B cell (primary cell): ENCODE results near the gene GLIS2. TPM values are rescaled to one million over a fixed set of nuclear protein-coding genes. Genes with fewer than 3 reads are reported as not detected.

Experiments used
- ATAC-seq: fragments of 200-7000 bp; cut with Tn5 transposase; one replicate; pipeline ENCODE4 v1.10.0; 2021; ENCODE audit warnings: low read depth, mild to moderate bottlenecking, moderate number of reproducible peaks, moderate library complexity
- CTCF ChIA-PET: fragments of 350-600 bp; sonication (Branson Sonifier 250); formaldehyde crosslinking; loops from one replicate; lab custom pipeline; 2021; ENCODE audit warnings: antibody characterized with exemption, inconsistent platforms; lab: Charles Lee
- POLR2A ChIA-PET: fragments of 350-600 bp; sonication (Branson Sonifier 250); formaldehyde crosslinking; loops from one replicate; lab custom pipeline; 2021; ENCODE audit warnings: antibody characterized with exemption; lab: Charles Lee
- DNase-seq: peaks from one replicate; pipeline ENCODE4 v3.0.0; 2013
- H2AFZ ChIP-seq: 2 replicates; pipeline ENCODE4 v1.6.1; 2012; ENCODE audit warnings: mild to moderate bottlenecking, low read depth, low read length; ENCODE audit not compliant: insufficient read depth, poor library complexity, severe bottlenecking
- H3K27ac ChIP-seq, 2 donors: 1 replicate in 1 of 2; 2 replicates in 1 of 2; pipeline ENCODE4 v1.5.1; 2012 to 2013; ENCODE audit warnings: low read length in 2 of 2, mild to moderate bottlenecking in 2 of 2, moderate library complexity in 1 of 2
- H3K27me3 ChIP-seq, 4 experiments: fragments of 200-600 bp in 1 of 4; sonication (generic) in 1 of 4; replicated peaks in 1 of 4; 1 replicate in 2 of 4; 2 replicates in 2 of 4; pipeline versions ENCODE4 v1.6.1 to v1.7.0; 2013 to 2016; ENCODE audit warnings: low read length in 3 of 4, mild to moderate bottlenecking in 2 of 4, mixed read lengths in 1 of 4, moderate library complexity in 1 of 4; ENCODE audit not compliant: insufficient read depth in 4 of 4, control insufficient read depth in 3 of 4; ENCODE audit errors: control extremely low read depth in 1 of 4
- H3K36me3 ChIP-seq, 2 experiments: replicated peaks in 1 of 2; 1 replicate in 1 of 2; 2 replicates in 1 of 2; pipeline versions ENCODE4 v1.6.1 to v1.7.1; 2013; ENCODE audit warnings: low read length in 1 of 2; ENCODE audit not compliant: insufficient read depth in 2 of 2, control insufficient read depth in 1 of 2; ENCODE audit errors: control extremely low read depth in 1 of 2, extremely low read depth in 1 of 2
- H3K4me1 ChIP-seq, 2 donors: fragments of 200-600 bp in 1 of 2; sonication (generic) in 1 of 2; 1 replicate in 1 of 2; 2 replicates in 1 of 2; pipeline versions ENCODE4 v1.5.1 to v1.6.1; 2013 to 2017; ENCODE audit warnings: low read length in 2 of 2; ENCODE audit not compliant: control insufficient read depth in 2 of 2, insufficient read depth in 2 of 2
- H3K4me2 ChIP-seq: replicated peaks from 2 replicates; pipeline ENCODE3; 2012; ENCODE audit warnings: mild to moderate bottlenecking, low read depth, low read length; ENCODE audit not compliant: poor library complexity, severe bottlenecking
- H3K4me3 ChIP-seq, 5 experiments: fragments of 200-600 bp in 1 of 5; sonication (generic) in 1 of 5; 1 replicate in 3 of 5; 2 replicates in 2 of 5; pipeline versions ENCODE4 v1.5.1 to v1.7.0; 2011 to 2016; ENCODE audit warnings: low read length in 4 of 5, mild to moderate bottlenecking in 4 of 5, low read depth in 2 of 5, control low read depth in 1 of 5, moderate library complexity in 1 of 5; ENCODE audit not compliant: insufficient read depth in 1 of 5; ENCODE audit errors: control extremely low read depth in 1 of 5, extremely low read depth in 1 of 5
- H3K79me2 ChIP-seq: fragments of 200-600 bp; sonication (generic); one replicate; pipeline ENCODE4 v1.6.0; 2016; ENCODE audit warnings: low read length; ENCODE audit not compliant: control insufficient read depth, insufficient read depth
- H3K9ac ChIP-seq: fragments of 200-600 bp; sonication (generic); 2 replicates; pipeline ENCODE4 v1.6.1; 2017; ENCODE audit warnings: mild to moderate bottlenecking, low read length, moderate library complexity
- H3K9me3 ChIP-seq, 3 donors: one replicate each; pipeline versions ENCODE4 v1.6.1 to v1.7.1; 2013; ENCODE audit warnings: low read length in 2 of 3; ENCODE audit not compliant: control insufficient read depth in 2 of 3, insufficient read depth in 1 of 3; ENCODE audit errors: control extremely low read depth in 1 of 3
- H4K20me1 ChIP-seq: 2 replicates; pipeline ENCODE4 v1.6.0; 2012; ENCODE audit warnings: mild to moderate bottlenecking, low read length; ENCODE audit not compliant: insufficient read depth, control insufficient read depth, poor library complexity, severe bottlenecking
- H3K27ac Mint-ChIP-seq: one replicate; pipeline ENCODE4 v1.8.0; 2021; ENCODE audit warnings: mixed read lengths
- H3K27me3 Mint-ChIP-seq: one replicate; pipeline ENCODE4 v1.8.0; 2021; ENCODE audit warnings: mixed read lengths
- H3K4me1 Mint-ChIP-seq: one replicate; pipeline ENCODE4 v1.8.0; 2021; ENCODE audit warnings: mixed read lengths
- H3K4me3 Mint-ChIP-seq: one replicate; pipeline ENCODE4 v1.8.0; 2021; ENCODE audit warnings: mixed read lengths
- H3K9me3 Mint-ChIP-seq: one replicate; pipeline ENCODE4 v1.8.0; 2022; ENCODE audit warnings: mixed read lengths; ENCODE audit not compliant: insufficient read depth
- EZH2 ChIP-seq: IDR thresholded peaks from 2 replicates; pipeline ENCODE4 v1.6.1; 2012; ENCODE audit warnings: borderline replicate concordance, low read depth, mild to moderate bottlenecking, moderate library complexity, low read length; ENCODE audit not compliant: insufficient read depth, poor library complexity, severe bottlenecking
- WGBS: methylation state at CpG from one replicate; pipeline ENCODE4 v1.1.5; 2013; ENCODE audit warnings: missing lambda C conversion rate; ENCODE audit not compliant: insufficient coverage; 5-methylcytosine and 5-hydroxymethylcytosine counted together
- intact Hi-C: fragments of 100-400 bp; cut with micrococcal nuclease; formaldehyde crosslinking; loops from one replicate; pipeline ENCODE4 v1.10.0; 2022
- polyA plus RNA-seq: library from polyadenylated mRNA; depleted of rRNA; stranded (reverse); fragments of >200 nt; gene quantifications from 2 replicates; pipeline ENCODE4 v1.2.3, GENCODE V29; 2012
- total RNA-seq, 2 donors: library from RNA; stranded (reverse); fragments of 120-200 nt in 1 of 2; gene quantifications; 1 replicate in 1 of 2; 2 replicates in 1 of 2; pipeline versions ENCODE4 v1.2.3 to v1.2.4, GENCODE V29; 2013 to 2022
- TF ChIP-seq, protein P1 (sequence below): fragments of 200-600 bp; IDR thresholded peaks from one replicate; pipeline ENCODE4 v1.8.0; 2022; ENCODE audit warnings: antibody characterized with exemption, mild to moderate bottlenecking

Gene GLIS2
- total and polyA plus RNA-seq, 2 donors (not counting 1 experiment from before 2014, with no cell fraction given): not detected

DNA sequence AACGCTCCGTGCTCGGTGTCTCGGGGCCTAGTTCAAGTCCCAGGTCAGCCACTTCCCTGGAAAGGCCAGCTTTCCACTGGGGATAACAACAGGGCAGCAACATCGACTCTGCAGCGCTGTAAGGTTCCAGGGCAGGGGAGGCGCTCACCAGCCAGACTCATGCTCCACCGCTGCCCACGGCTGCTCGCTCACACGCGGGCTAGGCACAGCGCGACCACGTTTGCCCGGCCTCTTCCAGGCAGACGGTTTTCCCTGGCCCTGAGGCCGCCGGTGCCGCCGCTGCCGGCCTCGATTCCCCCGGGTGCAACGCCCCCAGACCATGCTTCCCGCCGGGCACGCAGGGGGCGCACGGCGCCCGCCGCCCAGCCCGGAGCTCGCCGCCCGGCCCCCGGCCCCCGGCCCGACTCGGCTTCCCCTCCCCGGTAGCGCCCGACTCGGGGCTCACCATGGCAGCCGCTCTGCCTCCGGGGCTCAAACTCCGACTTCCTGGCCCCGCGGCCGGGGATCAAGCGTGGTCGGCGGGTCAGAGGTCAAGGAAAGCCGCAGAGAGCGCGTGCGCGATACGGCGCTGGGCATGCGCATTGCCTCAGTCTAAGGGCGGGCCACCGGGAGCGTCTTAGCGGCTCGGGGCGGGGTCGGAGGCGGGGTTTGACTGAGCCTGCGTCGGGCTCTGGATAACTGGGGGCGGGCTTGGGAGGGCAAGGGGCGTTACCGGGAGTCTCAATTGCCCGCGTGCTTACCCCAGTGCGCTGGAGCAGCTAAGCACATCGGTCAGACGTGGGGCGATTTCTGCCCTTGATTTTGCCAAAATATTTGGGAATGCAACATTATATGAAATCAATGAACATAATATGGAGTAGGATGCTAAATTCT is 35.2 kb downstream of the GLIS2 start, which contains the start of gene PAM16:
Gene PAM16, minus strand, starts transcription at position 535 of the 873 bp plus-strand sequence. Its CDS starts 87 bp downstream, at position 448.
- Histone ChIP-seq H2AFZ (peak within 1 kb of the TSS; percentile 82), H3K27ac (peak within 1 kb of the TSS; percentile 57 to 78), H3K79me2 (peaks cover 35% of the 10 kb centered on the region), H3K4me1 (peaks cover 9 to 17% of the 10 kb centered on the region in 2 donors), H3K27me3 (no peaks in the 10 kb centered on the region), H3K4me3 (peak within 1 kb of the TSS; percentile 56 to 84 (median 81)), H3K4me2 (peak within 1 kb of the TSS; percentile 92), H3K9ac (peak within 1 kb of the TSS; percentile 87), H3K9me3 (no peaks in the 10 kb centered on the region), H3K36me3 (peaks cover 1 to 7% of the 10 kb centered on the region in 2 experiments), H4K20me1 (peaks cover 24% of the 10 kb centered on the region)
- CTCF ChIA-PET: interaction anchor here (0.8 to 3.1 kb wide), 9 partner anchors 21 to 606 kb away, joined by 3 to 26 read pairs (median 3); no protein-coding TSS in a partner anchor
- POLR2A ChIA-PET: interaction anchor here (1.1 to 1.2 kb wide), 2 partner anchors 41 to 97 kb away, joined by 3 to 4 read pairs; no protein-coding TSS in a partner anchor
- Mint-ChIP-seq H3K4me3 (peak within 1 kb of the TSS; percentile 96), H3K9me3 (no peaks in the 10 kb centered on the region), H3K27me3 (no peaks in the 10 kb centered on the region), H3K27ac (peak within 1 kb of the TSS; percentile 95), H3K4me1 (peaks cover 22% of the 10 kb centered on the region)
- ATAC-seq (peak; percentile 92), DNase-seq (peak; percentile 97)
- intact Hi-C loops: loop anchor here (1.0 to 2.0 kb wide), 9 partner anchors 14 to 274 kb away; partner anchors contain the start of genes CDIP1, CORO7, DNAJA3 and HMOX2
- WGBS: under 1% methylated on average over 78 of the region's 81 CpGs
- TF ChIP-seq, protein P1, sequence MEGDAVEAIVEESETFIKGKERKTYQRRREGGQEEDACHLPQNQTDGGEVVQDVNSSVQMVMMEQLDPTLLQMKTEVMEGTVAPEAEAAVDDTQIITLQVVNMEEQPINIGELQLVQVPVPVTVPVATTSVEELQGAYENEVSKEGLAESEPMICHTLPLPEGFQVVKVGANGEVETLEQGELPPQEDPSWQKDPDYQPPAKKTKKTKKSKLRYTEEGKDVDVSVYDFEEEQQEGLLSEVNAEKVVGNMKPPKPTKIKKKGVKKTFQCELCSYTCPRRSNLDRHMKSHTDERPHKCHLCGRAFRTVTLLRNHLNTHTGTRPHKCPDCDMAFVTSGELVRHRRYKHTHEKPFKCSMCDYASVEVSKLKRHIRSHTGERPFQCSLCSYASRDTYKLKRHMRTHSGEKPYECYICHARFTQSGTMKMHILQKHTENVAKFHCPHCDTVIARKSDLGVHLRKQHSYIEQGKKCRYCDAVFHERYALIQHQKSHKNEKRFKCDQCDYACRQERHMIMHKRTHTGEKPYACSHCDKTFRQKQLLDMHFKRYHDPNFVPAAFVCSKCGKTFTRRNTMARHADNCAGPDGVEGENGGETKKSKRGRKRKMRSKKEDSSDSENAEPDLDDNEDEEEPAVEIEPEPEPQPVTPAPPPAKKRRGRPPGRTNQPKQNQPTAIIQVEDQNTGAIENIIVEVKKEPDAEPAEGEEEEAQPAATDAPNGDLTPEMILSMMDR: peak; percentile 33
- TF ChIP-seq EZH2: no peak
